ENCODE data around the gene LSG1. TPM values are rescaled to one million over a fixed set of nuclear protein-coding genes. Genes with fewer than 3 reads are reported as not detected.
"Not testable (repeated sequence)": the region's sequence is repeated elsewhere in the genome, so short reads cannot be mapped to it uniquely, and the experiment has no call there.

The LSG1 gene
- total RNA-seq, 1 donor from 2014 or later = 53.6 TPM

- Mint-ChIP-seq H3K36me3 (ENCODE audit: low read depth) (peaks cover 23% of the 10 kb centered on the region), H3K4me1 (ENCODE audit: low read depth) (peaks cover 3% of the 10 kb centered on the region), H3K4me3 (ENCODE audit: low read depth) (no peak overlapping the region), H3K9me3 (no peaks in the 10 kb centered on the region), H3K27ac (no peak overlapping the region), H3K27me3 (ENCODE audit: low read depth) (no peaks in the 10 kb centered on the region)
- intact Hi-C loops (cut with micrococcal nuclease) = no loop called here
- no peak for DNase-seq (ENCODE audit: low spot score)
Measured at GRCh38 chr3:194637066-194637465, 34.9 kb downstream of the LSG1 start.

DNA sequence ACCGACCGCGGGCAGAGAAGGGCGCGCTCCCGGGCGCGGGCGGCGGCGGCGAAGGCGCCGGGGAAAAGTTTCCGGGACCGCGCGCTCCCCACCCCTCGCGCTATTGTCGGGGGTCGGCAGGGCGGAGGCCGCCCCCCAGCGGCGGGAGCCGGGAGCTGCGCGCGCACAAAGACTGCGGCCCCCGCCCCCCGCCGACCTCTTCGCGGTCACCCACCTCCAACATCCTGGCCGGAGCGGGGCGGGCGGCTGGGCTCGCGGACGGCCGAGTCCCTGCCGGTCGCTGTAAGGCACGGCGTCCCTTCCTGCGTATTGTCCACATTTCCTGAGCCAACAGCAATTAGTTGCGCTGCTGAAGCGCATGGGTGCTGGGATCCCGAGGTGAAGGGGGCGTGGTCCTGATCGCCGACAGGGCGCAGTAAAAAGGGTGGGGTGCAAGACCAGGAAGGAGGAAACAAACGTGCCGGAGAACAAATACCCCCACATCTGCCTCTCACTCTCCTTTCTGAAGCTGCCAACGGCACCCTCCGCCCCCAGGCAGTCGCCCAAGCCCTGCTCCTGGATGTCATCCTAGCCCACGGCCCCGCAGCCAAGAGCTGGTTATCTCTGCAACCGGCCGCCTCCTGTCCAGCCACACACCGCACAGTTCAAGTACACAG lies 38.5 kb downstream of the LSG1 start, which contains the start of gene TMEM44:
Gene TMEM44 (minus strand): TSS at position 71 of the 656 bp plus-strand sequence. CDS start 204 bp downstream, outside the sequence.
- H3K9me3 Mint-ChIP-seq = no peaks in the 10 kb centered on the region
- DNase-seq (ENCODE audit: low spot score) = peak; percentile 50
- peak within 1 kb of the TSS; percentile 82 for H3K4me3 Mint-ChIP-seq (ENCODE audit: low read depth)
- no peaks in the 10 kb centered on the region for H3K27me3 Mint-ChIP-seq (ENCODE audit: low read depth)
- peak within 1 kb of the TSS; percentile 22 for H3K27ac Mint-ChIP-seq
- peaks cover 11% of the 10 kb centered on the region for H3K36me3 Mint-ChIP-seq (ENCODE audit: low read depth)
- intact Hi-C loops (cut with micrococcal nuclease) = loop anchor here (5.0 kb wide), 2 partner anchors 41 to 236 kb away; partner anchors contain the start of gene GP5
- no peaks in the 10 kb centered on the region for H3K4me1 Mint-ChIP-seq (ENCODE audit: low read depth)

DNA sequence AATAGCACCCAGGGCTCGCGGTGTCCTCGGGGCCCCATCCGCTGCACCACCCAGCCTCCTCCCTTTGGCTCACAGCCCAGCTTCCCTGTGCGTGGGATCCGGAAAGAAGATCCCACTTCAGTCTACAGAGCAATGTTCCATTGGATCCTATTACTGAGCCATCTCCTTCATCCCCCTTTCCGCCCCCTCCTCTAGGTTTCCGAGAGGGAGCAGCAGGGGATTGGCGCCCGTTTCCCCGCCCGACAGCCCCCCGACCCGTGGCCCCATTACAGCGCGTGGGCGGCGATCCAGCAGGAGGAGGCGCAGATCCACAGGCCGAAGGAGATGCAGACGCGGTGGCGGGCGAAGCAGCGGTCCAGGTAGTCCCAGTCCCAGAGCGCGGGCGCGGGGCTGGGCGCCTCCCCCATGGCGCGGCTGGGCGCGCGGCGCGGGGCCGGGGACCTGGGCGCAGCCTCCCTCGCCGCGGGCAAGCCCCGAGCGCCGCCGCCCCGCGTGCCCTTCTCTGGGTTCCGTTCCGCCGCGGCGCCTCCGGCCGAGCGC lies 39.1 kb downstream of the LSG1 start:
- intact Hi-C loops (cut with micrococcal nuclease) = loop anchor here (5.0 kb wide), 2 partner anchors 41 to 236 kb away; partner anchors contain the start of gene GP5
- DNase-seq (ENCODE audit: low spot score) = peak; percentile 12
- Mint-ChIP-seq H3K9me3 (no peaks in the 10 kb centered on the region), H3K4me1 (ENCODE audit: low read depth) (no peaks in the 10 kb centered on the region), H3K4me3 (ENCODE audit: low read depth) (peak overlapping the region; percentile 82), H3K27ac (no peak overlapping the region), H3K36me3 (ENCODE audit: low read depth) (peaks cover 15% of the 10 kb centered on the region), H3K27me3 (ENCODE audit: low read depth) (no peaks in the 10 kb centered on the region)

DNA sequence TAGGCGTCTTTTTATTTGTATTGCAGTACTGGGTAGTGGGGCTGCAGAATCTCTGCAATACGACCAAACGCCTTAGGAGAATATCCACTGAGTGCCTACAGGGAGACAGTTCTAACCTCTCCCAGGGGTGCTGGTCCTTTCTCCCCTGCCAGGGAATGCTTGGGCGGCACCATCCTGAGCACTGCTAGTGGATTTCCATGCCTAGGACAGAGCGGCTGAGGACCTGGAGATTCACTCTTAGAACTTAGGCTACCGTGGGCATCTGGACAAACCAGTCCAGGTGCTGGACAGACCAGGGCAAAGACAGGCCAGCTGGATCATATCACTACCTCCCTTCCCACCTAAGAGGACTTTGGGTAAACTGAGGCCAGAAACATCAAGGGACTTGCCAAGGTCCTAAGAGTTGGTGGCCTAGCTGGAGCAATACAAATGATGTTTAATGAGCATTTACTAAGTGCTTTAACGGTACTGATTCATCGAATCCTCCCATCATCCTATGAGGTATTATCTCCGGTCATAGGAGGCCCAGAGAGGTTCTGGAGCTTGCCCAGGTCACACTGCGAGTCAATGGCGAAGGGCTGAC lies 39.7 kb downstream of the LSG1 start:
- intact Hi-C loops (cut with micrococcal nuclease) = loop anchor here (5.0 kb wide), 2 partner anchors 40 to 235 kb away; partner anchors contain the start of gene GP5
- no peaks in the 10 kb centered on the region for H3K9me3 Mint-ChIP-seq
- H3K27me3 Mint-ChIP-seq (ENCODE audit: low read depth) = no peaks in the 10 kb centered on the region
- H3K27ac Mint-ChIP-seq = no peak overlapping the region
- H3K4me1 Mint-ChIP-seq (ENCODE audit: low read depth) = no peaks in the 10 kb centered on the region
- DNase-seq (ENCODE audit: low spot score) = no peak
- H3K36me3 Mint-ChIP-seq (ENCODE audit: low read depth) = peaks cover 16% of the 10 kb centered on the region
- peak overlapping the region; percentile 82 for H3K4me3 Mint-ChIP-seq (ENCODE audit: low read depth)

- no peaks in the 10 kb centered on the region for H3K9me3 Mint-ChIP-seq
- H3K36me3 Mint-ChIP-seq (ENCODE audit: low read depth) = peaks cover 18% of the 10 kb centered on the region
- H3K27ac Mint-ChIP-seq = no peak overlapping the region
- H3K4me3 Mint-ChIP-seq (ENCODE audit: low read depth) = peak overlapping the region; percentile 82
- DNase-seq (ENCODE audit: low spot score) = no peak
- H3K4me1 Mint-ChIP-seq (ENCODE audit: low read depth) = no peaks in the 10 kb centered on the region
- intact Hi-C loops (cut with micrococcal nuclease) = loop anchor here (5.0 kb wide), 2 partner anchors 39 to 234 kb away; partner anchors contain the start of gene GP5
- H3K27me3 Mint-ChIP-seq (ENCODE audit: low read depth) = no peaks in the 10 kb centered on the region
Measured at GRCh38 chr3:194631696-194632095, 40.3 kb downstream of the LSG1 start.

GRCh38 chr3:194630681-194631080 lies 41.3 kb downstream of the LSG1 start:
- not testable (repeated sequence) for H3K4me3 Mint-ChIP-seq (ENCODE audit: low read depth); DNase-seq (ENCODE audit: low spot score); H3K27me3 Mint-ChIP-seq (ENCODE audit: low read depth); H3K9me3 Mint-ChIP-seq; H3K27ac Mint-ChIP-seq; H3K4me1 Mint-ChIP-seq (ENCODE audit: low read depth)
- intact Hi-C loops (cut with micrococcal nuclease) = loop anchor here (5.0 kb wide), 2 partner anchors 38 to 233 kb away; partner anchors contain the start of gene GP5
- peaks cover 18% of the 10 kb centered on the region for H3K36me3 Mint-ChIP-seq (ENCODE audit: low read depth)

GRCh38 chr3:194624956-194625355 lies 47.0 kb downstream of the LSG1 start:
- no peak for DNase-seq (ENCODE audit: low spot score)
- Mint-ChIP-seq H3K27me3 (ENCODE audit: low read depth) (no peaks in the 10 kb centered on the region), H3K4me1 (ENCODE audit: low read depth) (no peaks in the 10 kb centered on the region), H3K27ac (no peak overlapping the region), H3K9me3 (no peaks in the 10 kb centered on the region), H3K36me3 (ENCODE audit: low read depth) (peaks cover 12% of the 10 kb centered on the region), H3K4me3 (ENCODE audit: low read depth) (no peak overlapping the region)
- intact Hi-C loops (cut with micrococcal nuclease) = no loop called here

DNA sequence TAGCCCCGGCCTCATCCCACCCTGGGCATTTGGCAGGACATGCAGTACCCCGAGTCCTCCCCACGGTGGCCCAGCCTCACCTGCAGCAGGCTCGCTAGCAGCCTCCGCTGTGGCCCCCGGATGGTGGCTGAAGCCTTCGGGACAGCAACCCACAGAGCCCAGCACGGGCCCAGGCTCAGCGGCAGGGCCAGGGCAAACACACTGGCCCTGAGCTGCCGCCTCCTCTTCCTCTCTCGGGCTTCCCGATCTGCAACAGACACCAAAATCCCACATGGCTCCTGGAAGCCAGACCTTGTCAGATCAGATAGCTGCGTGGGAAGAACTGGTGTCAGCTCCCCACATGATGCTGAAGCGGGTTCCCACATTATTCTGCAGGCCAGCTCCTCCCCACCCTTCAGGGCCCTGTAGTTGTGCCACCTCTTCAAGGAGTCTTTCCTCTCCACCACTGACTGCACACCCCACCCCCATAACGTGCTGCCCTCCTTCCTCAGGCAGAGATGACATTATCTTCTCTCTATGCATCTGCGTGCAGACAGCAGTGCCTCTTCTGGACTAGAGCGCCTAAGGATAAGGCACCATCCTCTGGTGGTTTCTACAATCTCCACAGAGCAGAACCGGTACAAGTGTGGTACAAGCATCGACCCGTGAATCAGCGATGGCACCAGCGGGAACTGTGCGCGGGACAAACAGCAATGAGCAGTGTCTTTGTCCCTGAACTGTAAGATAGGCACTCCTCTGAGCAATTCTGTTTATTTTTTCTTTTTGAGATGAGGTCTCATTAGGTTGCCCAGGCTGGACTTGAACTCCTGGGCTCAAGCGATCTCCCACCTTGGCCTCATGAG lies 48.3 kb downstream of the LSG1 start:
- no peak for DNase-seq (ENCODE audit: low spot score)
- no peak overlapping the region for H3K27ac Mint-ChIP-seq
- no peaks in the 10 kb centered on the region for H3K27me3 Mint-ChIP-seq (ENCODE audit: low read depth)
- intact Hi-C loops (cut with micrococcal nuclease) = no loop called here
- no peaks in the 10 kb centered on the region for H3K9me3 Mint-ChIP-seq
- H3K36me3 Mint-ChIP-seq (ENCODE audit: low read depth) = peaks cover 10% of the 10 kb centered on the region
- no peaks in the 10 kb centered on the region for H3K4me1 Mint-ChIP-seq (ENCODE audit: low read depth)
- no peak overlapping the region for H3K4me3 Mint-ChIP-seq (ENCODE audit: low read depth)

DNA sequence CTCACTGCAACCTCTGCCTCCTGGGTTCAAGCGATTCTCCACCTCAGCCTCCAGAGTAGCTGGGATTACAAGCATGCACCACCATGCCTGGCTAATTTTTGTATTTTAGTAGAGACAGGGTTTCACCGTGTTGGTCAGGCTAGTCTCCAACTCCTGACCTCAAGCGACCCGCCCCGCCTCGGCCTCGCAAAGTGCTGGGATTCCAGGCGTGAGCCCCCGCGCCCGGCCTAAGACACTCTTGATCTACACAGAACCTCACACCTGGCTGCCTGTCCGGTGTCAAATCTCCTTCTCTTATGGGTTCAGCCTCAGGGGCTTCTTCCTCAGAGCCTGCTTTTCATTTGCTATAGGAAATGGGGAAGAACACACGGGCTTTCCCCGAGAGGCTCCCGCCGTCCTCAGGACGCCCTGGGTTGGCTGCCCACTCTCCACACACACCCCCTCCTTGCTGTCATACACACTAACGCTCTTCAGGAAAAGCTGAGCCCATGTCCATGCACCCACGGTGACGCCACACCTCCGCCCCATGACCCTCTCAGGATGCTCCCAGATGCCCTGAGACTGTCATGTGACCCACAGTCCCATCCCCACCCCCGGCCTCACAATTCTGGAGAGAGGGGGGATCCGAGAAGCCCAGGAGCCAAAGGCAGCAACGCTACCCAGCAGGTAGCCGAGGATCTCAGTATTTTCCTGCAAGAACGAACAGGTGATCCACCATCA lies 49.2 kb downstream of the LSG1 start:
- no peak overlapping the region for H3K4me3 Mint-ChIP-seq (ENCODE audit: low read depth)
- H3K9me3 Mint-ChIP-seq = no peaks in the 10 kb centered on the region
- H3K4me1 Mint-ChIP-seq (ENCODE audit: low read depth) = no peaks in the 10 kb centered on the region
- intact Hi-C loops (cut with micrococcal nuclease) = no loop called here
- peaks cover 3% of the 10 kb centered on the region for H3K36me3 Mint-ChIP-seq (ENCODE audit: low read depth)
- DNase-seq (ENCODE audit: low spot score) = no peak
- no peak overlapping the region for H3K27ac Mint-ChIP-seq
- no peaks in the 10 kb centered on the region for H3K27me3 Mint-ChIP-seq (ENCODE audit: low read depth)

GRCh38 chr3:194621947-194622346 lies 50.0 kb downstream of the LSG1 start:
- DNase-seq (ENCODE audit: low spot score) = no peak
- no peaks in the 10 kb centered on the region for H3K36me3 Mint-ChIP-seq (ENCODE audit: low read depth)
- no peaks in the 10 kb centered on the region for H3K4me1 Mint-ChIP-seq (ENCODE audit: low read depth)
- no peak overlapping the region for H3K27ac Mint-ChIP-seq
- H3K4me3 Mint-ChIP-seq (ENCODE audit: low read depth) = no peak overlapping the region
- H3K9me3 Mint-ChIP-seq = no peaks in the 10 kb centered on the region
- intact Hi-C loops (cut with micrococcal nuclease) = no loop called here
- H3K27me3 Mint-ChIP-seq (ENCODE audit: low read depth) = no peaks in the 10 kb centered on the region

GRCh38 chr3:194620196-194620595 lies 51.8 kb downstream of the LSG1 start:
- intact Hi-C loops (cut with micrococcal nuclease) = no loop called here
- H3K36me3 Mint-ChIP-seq (ENCODE audit: low read depth) = no peaks in the 10 kb centered on the region
- H3K27ac Mint-ChIP-seq = no peak overlapping the region
- H3K27me3 Mint-ChIP-seq (ENCODE audit: low read depth) = no peaks in the 10 kb centered on the region
- DNase-seq (ENCODE audit: low spot score) = no peak
- H3K4me3 Mint-ChIP-seq (ENCODE audit: low read depth) = no peak overlapping the region
- no peaks in the 10 kb centered on the region for H3K9me3 Mint-ChIP-seq
- H3K4me1 Mint-ChIP-seq (ENCODE audit: low read depth) = no peaks in the 10 kb centered on the region

- H3K36me3 Mint-ChIP-seq (ENCODE audit: low read depth) = no peaks in the 10 kb centered on the region
- intact Hi-C loops (cut with micrococcal nuclease) = no loop called here
- DNase-seq (ENCODE audit: low spot score) = no peak
- H3K4me1 Mint-ChIP-seq (ENCODE audit: low read depth) = no peaks in the 10 kb centered on the region
- no peaks in the 10 kb centered on the region for H3K27me3 Mint-ChIP-seq (ENCODE audit: low read depth)
- no peak overlapping the region for H3K4me3 Mint-ChIP-seq (ENCODE audit: low read depth)
- H3K9me3 Mint-ChIP-seq = no peaks in the 10 kb centered on the region
- H3K27ac Mint-ChIP-seq = no peak overlapping the region
Measured at GRCh38 chr3:194619741-194620140, 52.2 kb downstream of the LSG1 start.
